Body of pancreas (tissue), 4 donors: ENCODE results near the gene GATB.

Experiments used
- POLR2A ChIP-seq, 3 donors: fragments of 450-650 bp; IDR thresholded peaks; one replicate each; pipeline ENCODE4 v1.6.1; 2016; ENCODE audit warnings: antibody characterized with exemption in 3 of 3, mild to moderate bottlenecking in 2 of 3
- TF ChIP-seq, protein P1 (sequence below), 7 experiments: fragments of 450-650 bp in 4 of 7; fragments of 200-600 bp in 3 of 7; sonication (generic) in 3 of 7; IDR thresholded peaks; one replicate each; pipeline ENCODE4 v1.5.1; 2016 to 2019; ENCODE audit warnings: antibody characterized with exemption in 7 of 7

DNA sequence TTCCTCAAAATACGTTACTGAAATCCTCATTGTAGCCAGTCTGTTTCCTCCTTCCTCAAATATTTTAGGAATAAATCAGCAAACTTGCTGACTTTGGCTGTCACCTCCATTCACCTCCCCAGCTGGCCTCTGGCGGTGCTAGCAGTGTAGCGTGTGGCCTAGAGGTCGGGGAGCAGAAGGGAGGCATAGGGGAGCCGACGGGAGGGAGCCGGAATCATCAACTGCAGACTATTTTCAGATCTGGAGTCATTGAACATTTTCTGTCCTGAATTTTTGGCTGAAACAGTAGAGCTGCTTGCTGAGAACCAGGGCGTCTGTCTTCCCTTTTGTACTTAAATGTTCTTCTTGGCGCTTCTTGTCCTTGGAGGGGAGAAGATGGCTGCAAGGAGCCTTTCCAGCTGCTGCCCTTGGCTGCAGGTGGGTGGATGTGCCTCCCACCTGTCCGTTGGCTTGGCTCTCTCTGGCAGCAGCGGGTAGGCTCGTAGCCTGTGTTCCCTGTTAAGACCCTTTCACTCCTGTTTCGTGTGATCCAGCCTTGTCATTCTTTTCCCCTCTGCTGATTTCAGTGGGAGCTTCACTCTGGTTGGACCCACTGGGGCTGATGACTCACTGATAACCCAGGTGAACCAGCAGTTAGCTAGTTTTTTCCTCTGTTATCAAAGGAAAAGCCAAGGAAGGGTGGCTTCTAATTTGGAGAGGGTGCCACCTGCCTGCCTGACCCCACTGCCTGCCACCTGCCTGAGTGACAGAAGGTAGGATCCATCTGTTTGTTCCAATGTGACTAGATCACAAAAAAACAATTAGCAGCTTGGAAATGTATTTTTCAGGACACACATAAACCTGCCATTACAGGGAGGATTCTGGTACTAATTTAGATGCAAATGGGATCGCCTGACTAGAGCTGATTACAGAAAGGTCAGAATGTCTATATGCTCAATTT is 135.9 kb downstream of the GATB start:
- TF ChIP-seq, protein P1, sequence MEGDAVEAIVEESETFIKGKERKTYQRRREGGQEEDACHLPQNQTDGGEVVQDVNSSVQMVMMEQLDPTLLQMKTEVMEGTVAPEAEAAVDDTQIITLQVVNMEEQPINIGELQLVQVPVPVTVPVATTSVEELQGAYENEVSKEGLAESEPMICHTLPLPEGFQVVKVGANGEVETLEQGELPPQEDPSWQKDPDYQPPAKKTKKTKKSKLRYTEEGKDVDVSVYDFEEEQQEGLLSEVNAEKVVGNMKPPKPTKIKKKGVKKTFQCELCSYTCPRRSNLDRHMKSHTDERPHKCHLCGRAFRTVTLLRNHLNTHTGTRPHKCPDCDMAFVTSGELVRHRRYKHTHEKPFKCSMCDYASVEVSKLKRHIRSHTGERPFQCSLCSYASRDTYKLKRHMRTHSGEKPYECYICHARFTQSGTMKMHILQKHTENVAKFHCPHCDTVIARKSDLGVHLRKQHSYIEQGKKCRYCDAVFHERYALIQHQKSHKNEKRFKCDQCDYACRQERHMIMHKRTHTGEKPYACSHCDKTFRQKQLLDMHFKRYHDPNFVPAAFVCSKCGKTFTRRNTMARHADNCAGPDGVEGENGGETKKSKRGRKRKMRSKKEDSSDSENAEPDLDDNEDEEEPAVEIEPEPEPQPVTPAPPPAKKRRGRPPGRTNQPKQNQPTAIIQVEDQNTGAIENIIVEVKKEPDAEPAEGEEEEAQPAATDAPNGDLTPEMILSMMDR (IDR thresholded peaks at IDR 0.05), result no peak
- TF ChIP-seq POLR2A (IDR thresholded peaks at IDR 0.05), result no peak
